GM18873 (cell line): ENCODE measurements around the gene ENAH.

Experiments used
- ATAC-seq: cut with Tn5 transposase; IDR thresholded peaks from one replicate; pipeline ENCODE4 v1.9.1; 2021; ENCODE audit warnings: mild to moderate bottlenecking, moderate library complexity, moderate number of reproducible peaks; ENCODE audit not compliant: unreplicated experiment, low FRiP score

ENAH gene

GRCh38 chr1:225610539-225610938 is 42.4 kb downstream of the ENAH start:
- no peak for ATAC-seq

- no peak for ATAC-seq
Measured at GRCh38 chr1:225608014-225608796, 44.7 kb downstream of the ENAH start.

GRCh38 chr1:225607355-225607754 is 45.6 kb downstream of the ENAH start:
- no peak for ATAC-seq

GRCh38 chr1:225603538-225604354 is 49.2 kb downstream of the ENAH start:
- ATAC-seq = no peak

GRCh38 chr1:225602590-225603206 is 50.2 kb downstream of the ENAH start:
- no peak for ATAC-seq

GRCh38 chr1:225601902-225602589 is 50.9 kb downstream of the ENAH start:
- ATAC-seq = no peak

GRCh38 chr1:225598847-225599246 is 54.1 kb downstream of the ENAH start:
- ATAC-seq = no peak

GRCh38 chr1:225597926-225598575 is 54.9 kb downstream of the ENAH start:
- no peak for ATAC-seq

- no peak for ATAC-seq
Measured at GRCh38 chr1:225596736-225597135, 56.2 kb downstream of the ENAH start.

- no peak for ATAC-seq
Measured at GRCh38 chr1:225595974-225596551, 56.9 kb downstream of the ENAH start.

- no peak for ATAC-seq
Measured at GRCh38 chr1:225595452-225595851, 57.5 kb downstream of the ENAH start.

- no peak for ATAC-seq
Measured at GRCh38 chr1:225593414-225593813, 59.5 kb downstream of the ENAH start.

GRCh38 chr1:225592362-225593025 is 60.4 kb downstream of the ENAH start:
- ATAC-seq = no peak

GRCh38 chr1:225587310-225587709 is 65.6 kb downstream of the ENAH start:
- no peak for ATAC-seq

- no peak for ATAC-seq
Measured at GRCh38 chr1:225581186-225581585, 71.7 kb downstream of the ENAH start.

GRCh38 chr1:225580238-225581099 is 72.5 kb downstream of the ENAH start:
- ATAC-seq = no peak

- no peak for ATAC-seq
Measured at GRCh38 chr1:225578251-225578977, 74.5 kb downstream of the ENAH start.

- no peak for ATAC-seq
Measured at GRCh38 chr1:225577241-225577640, 75.7 kb downstream of the ENAH start.
